Measurements from ENCODE around the gene HOXC6.

Gene HOXC6

DNA sequence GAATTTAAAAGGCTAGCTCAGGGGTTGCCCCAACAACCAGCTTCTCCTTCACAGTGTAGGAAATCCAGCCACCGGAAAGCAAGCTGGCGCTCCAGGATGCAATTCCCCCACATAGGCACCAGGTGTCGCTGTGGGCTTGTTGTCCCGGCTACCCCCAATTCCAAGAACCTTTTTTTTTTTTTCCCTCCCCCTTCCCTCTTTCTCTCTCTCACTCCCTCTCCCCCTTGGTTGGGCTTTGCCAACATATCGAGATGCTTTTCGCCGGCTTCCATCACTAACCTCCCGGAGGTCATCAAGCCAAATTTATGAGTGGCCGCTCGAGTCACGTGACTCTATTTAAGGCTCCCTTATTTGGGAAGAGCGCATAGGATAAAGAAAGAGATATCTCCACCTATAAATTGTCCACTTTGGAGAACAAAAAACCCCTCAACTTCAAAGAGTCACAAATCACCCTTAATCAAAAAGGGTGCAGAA, 4.4 kb downstream of the HOXC6 start, which contains the start of gene HOXC5 (continued):
- no peak for TF ChIP-seq ZNF16 (tag by site-specific recombination; IDR thresholded peaks at IDR 0.05; ENCODE audit: low read depth)
- TF ChIP-seq ZNF24 (tag by site-specific recombination; IDR thresholded peaks at IDR 0.05): peak; percentile 94
- peak; percentile 88 for TF ChIP-seq GLIS1 (tag by site-specific recombination; IDR thresholded peaks at IDR 0.05)
- peak; percentile 82 for TF ChIP-seq WT1 (tag by site-specific recombination; IDR thresholded peaks at IDR 0.05)
- no peak for TF ChIP-seq ZNF548 (tag by site-specific recombination; IDR thresholded peaks at IDR 0.05)
- no peak for TF ChIP-seq ZNF426 (tag by site-specific recombination; IDR thresholded peaks at IDR 0.05)
- TF ChIP-seq SCRT2 (tag by site-specific recombination; IDR thresholded peaks at IDR 0.05): no peak
- TF ChIP-seq, protein P1, sequence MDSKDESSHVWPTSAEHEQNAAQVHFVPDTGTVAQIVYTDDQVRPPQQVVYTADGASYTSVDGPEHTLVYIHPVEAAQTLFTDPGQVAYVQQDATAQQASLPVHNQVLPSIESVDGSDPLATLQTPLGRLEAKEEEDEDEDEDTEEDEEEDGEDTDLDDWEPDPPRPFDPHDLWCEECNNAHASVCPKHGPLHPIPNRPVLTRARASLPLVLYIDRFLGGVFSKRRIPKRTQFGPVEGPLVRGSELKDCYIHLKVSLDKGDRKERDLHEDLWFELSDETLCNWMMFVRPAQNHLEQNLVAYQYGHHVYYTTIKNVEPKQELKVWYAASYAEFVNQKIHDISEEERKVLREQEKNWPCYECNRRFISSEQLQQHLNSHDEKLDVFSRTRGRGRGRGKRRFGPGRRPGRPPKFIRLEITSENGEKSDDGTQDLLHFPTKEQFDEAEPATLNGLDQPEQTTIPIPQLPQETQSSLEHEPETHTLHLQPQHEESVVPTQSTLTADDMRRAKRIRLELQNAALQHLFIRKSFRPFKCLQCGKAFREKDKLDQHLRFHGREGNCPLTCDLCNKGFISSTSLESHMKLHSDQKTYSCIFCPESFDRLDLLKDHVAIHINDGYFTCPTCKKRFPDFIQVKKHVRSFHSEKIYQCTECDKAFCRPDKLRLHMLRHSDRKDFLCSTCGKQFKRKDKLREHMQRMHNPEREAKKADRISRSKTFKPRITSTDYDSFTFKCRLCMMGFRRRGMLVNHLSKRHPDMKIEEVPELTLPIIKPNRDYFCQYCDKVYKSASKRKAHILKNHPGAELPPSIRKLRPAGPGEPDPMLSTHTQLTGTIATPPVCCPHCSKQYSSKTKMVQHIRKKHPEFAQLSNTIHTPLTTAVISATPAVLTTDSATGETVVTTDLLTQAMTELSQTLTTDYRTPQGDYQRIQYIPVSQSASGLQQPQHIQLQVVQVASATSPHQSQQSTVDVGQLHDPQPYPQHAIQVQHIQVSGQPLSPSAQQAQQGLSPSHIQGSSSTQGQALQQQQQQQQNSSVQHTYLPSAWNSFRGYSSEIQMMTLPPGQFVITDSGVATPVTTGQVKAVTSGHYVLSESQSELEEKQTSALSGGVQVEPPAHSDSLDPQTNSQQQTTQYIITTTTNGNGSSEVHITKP (tag by site-specific recombination; IDR thresholded peaks at IDR 0.05): peak; percentile 96
- TF ChIP-seq, protein P2, sequence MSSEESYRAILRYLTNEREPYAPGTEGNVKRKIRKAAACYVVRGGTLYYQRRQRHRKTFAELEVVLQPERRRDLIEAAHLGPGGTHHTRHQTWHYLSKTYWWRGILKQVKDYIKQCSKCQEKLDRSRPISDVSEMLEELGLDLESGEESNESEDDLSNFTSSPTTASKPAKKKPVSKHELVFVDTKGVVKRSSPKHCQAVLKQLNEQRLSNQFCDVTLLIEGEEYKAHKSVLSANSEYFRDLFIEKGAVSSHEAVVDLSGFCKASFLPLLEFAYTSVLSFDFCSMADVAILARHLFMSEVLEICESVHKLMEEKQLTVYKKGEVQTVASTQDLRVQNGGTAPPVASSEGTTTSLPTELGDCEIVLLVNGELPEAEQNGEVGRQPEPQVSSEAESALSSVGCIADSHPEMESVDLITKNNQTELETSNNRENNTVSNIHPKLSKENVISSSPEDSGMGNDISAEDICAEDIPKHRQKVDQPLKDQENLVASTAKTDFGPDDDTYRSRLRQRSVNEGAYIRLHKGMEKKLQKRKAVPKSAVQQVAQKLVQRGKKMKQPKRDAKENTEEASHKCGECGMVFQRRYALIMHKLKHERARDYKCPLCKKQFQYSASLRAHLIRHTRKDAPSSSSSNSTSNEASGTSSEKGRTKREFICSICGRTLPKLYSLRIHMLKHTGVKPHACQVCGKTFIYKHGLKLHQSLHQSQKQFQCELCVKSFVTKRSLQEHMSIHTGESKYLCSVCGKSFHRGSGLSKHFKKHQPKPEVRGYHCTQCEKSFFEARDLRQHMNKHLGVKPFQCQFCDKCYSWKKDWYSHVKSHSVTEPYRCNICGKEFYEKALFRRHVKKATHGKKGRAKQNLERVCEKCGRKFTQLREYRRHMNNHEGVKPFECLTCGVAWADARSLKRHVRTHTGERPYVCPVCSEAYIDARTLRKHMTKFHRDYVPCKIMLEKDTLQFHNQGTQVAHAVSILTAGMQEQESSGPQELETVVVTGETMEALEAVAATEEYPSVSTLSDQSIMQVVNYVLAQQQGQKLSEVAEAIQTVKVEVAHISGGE (tag by site-specific recombination; conservative IDR thresholded peaks at IDR 0.05; ENCODE audit: low read depth): peak; percentile 44; the same call in 1 of the 2 replicates
- TF ChIP-seq ZXDB (tag by site-specific recombination; IDR thresholded peaks at IDR 0.05): peak; percentile 92
- TF ChIP-seq ZNF341 (tag by site-specific recombination; IDR thresholded peaks at IDR 0.05; ENCODE audit: low read depth): peak; percentile 85
- no peak for TF ChIP-seq ZNF561 (tag by site-specific recombination; IDR thresholded peaks at IDR 0.05; ENCODE audit: borderline replicate concordance)
- peak; percentile 87; the same call in 1 of the 2 replicates for TF ChIP-seq ZBTB7A (tag by site-specific recombination; IDR thresholded peaks at IDR 0.05; ENCODE audit: low read depth)
- TF ChIP-seq ZNF664 (tag by site-specific recombination; IDR thresholded peaks at IDR 0.05): 0 out of 2 replicates have a peak, but pooled peaks have one; percentile 7
- TF ChIP-seq ZNF777 (tag by site-specific recombination; IDR thresholded peaks at IDR 0.05; ENCODE audit: borderline replicate concordance): no peak
- no peak for TF ChIP-seq ZNF571 (tag by site-specific recombination; IDR thresholded peaks at IDR 0.05)
- TF ChIP-seq, protein P3, sequence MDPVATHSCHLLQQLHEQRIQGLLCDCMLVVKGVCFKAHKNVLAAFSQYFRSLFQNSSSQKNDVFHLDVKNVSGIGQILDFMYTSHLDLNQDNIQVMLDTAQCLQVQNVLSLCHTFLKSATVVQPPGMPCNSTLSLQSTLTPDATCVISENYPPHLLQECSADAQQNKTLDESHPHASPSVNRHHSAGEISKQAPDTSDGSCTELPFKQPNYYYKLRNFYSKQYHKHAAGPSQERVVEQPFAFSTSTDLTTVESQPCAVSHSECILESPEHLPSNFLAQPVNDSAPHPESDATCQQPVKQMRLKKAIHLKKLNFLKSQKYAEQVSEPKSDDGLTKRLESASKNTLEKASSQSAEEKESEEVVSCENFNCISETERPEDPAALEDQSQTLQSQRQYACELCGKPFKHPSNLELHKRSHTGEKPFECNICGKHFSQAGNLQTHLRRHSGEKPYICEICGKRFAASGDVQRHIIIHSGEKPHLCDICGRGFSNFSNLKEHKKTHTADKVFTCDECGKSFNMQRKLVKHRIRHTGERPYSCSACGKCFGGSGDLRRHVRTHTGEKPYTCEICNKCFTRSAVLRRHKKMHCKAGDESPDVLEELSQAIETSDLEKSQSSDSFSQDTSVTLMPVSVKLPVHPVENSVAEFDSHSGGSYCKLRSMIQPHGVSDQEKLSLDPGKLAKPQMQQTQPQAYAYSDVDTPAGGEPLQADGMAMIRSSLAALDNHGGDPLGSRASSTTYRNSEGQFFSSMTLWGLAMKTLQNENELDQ (tag by site-specific recombination; IDR thresholded peaks at IDR 0.05; ENCODE audit: low read depth): no peak
- TF ChIP-seq ZNF2 (tag by site-specific recombination; IDR thresholded peaks at IDR 0.05): peak; percentile 100
- TF ChIP-seq, protein P4, sequence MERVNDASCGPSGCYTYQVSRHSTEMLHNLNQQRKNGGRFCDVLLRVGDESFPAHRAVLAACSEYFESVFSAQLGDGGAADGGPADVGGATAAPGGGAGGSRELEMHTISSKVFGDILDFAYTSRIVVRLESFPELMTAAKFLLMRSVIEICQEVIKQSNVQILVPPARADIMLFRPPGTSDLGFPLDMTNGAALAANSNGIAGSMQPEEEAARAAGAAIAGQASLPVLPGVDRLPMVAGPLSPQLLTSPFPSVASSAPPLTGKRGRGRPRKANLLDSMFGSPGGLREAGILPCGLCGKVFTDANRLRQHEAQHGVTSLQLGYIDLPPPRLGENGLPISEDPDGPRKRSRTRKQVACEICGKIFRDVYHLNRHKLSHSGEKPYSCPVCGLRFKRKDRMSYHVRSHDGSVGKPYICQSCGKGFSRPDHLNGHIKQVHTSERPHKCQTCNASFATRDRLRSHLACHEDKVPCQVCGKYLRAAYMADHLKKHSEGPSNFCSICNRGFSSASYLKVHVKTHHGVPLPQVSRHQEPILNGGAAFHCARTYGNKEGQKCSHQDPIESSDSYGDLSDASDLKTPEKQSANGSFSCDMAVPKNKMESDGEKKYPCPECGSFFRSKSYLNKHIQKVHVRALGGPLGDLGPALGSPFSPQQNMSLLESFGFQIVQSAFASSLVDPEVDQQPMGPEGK (tag by site-specific recombination; IDR thresholded peaks at IDR 0.05): peak; percentile 100
- TF ChIP-seq, protein P5, sequence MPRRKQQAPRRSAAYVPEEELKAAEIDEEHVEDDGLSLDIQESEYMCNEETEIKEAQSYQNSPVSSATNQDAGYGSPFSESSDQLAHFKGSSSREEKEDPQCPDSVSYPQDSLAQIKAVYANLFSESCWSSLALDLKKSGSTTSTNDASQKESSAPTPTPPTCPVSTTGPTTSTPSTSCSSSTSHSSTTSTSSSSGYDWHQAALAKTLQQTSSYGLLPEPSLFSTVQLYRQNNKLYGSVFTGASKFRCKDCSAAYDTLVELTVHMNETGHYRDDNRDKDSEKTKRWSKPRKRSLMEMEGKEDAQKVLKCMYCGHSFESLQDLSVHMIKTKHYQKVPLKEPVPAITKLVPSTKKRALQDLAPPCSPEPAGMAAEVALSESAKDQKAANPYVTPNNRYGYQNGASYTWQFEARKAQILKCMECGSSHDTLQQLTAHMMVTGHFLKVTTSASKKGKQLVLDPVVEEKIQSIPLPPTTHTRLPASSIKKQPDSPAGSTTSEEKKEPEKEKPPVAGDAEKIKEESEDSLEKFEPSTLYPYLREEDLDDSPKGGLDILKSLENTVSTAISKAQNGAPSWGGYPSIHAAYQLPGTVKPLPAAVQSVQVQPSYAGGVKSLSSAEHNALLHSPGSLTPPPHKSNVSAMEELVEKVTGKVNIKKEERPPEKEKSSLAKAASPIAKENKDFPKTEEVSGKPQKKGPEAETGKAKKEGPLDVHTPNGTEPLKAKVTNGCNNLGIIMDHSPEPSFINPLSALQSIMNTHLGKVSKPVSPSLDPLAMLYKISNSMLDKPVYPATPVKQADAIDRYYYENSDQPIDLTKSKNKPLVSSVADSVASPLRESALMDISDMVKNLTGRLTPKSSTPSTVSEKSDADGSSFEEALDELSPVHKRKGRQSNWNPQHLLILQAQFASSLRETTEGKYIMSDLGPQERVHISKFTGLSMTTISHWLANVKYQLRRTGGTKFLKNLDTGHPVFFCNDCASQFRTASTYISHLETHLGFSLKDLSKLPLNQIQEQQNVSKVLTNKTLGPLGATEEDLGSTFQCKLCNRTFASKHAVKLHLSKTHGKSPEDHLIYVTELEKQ (tag by site-specific recombination; IDR thresholded peaks at IDR 0.05; ENCODE audit: borderline replicate concordance): peak; percentile 87
- no peak for TF ChIP-seq ZNF530 (tag by site-specific recombination; IDR thresholded peaks at IDR 0.05; ENCODE audit: low read depth)
- TF ChIP-seq SCRT1 (tag by site-specific recombination; IDR thresholded peaks at IDR 0.05; ENCODE audit: borderline replicate concordance): no peak
- 0 out of 2 replicates have a peak, but pooled peaks have one; percentile 10 for TF ChIP-seq YY1 (tag by site-specific recombination; IDR thresholded peaks at IDR 0.05)
- no peak for TF ChIP-seq ZNF701 (tag by site-specific recombination; IDR thresholded peaks at IDR 0.05)
- TF ChIP-seq TCF7L2 (IDR thresholded peaks at IDR 0.05; ENCODE audit: borderline replicate concordance, low read depth, low read length): no peak
- TF ChIP-seq ZIC2 (tag by site-specific recombination; IDR thresholded peaks at IDR 0.05): no peak
